HG03460 (cell line): ENCODE data around the gene MUC20.
"Not testable (repeated sequence)": the region's sequence is repeated elsewhere in the genome, so short reads cannot be mapped to it uniquely, and the experiment has no call there.

ENCODE experiments used
- ATAC-seq: cut with Tn5 transposase; IDR thresholded peaks from one replicate; pipeline ENCODE4 v1.9.1; 2021; ENCODE audit not compliant: unreplicated experiment

The MUC20 gene

GRCh38 chr3:195710126-195710905 lies 10.5 kb upstream of the MUC20 start:
- not testable (repeated sequence) for ATAC-seq

- ATAC-seq, result not testable (repeated sequence)
Measured at GRCh38 chr3:195711091-195711812, 9.5 kb upstream of the MUC20 start.

- no peak for ATAC-seq
Measured at GRCh38 chr3:195711813-195712534, 8.8 kb upstream of the MUC20 start.

DNA sequence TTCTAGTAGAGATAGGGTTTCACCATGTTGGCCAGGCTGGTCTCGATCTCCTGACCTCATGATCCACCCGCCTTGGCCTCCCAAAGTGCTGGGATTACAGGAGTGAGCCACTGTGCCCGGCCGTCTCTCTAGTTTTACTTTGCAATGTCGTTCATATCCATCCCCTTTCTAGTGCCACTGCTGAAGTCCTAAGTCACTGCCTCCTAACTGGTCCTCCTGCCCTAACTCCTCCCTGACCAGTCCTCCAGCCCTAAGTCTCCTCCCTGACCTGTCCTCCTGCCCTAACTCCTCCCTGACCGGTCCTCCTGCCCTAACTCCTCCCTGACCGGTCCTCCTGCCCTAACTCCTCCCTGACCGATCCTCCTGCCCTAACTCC lies 8.3 kb upstream of the MUC20 start:
- ATAC-seq, result not testable (repeated sequence)

GRCh38 chr3:195713150-195713549 lies 7.6 kb upstream of the MUC20 start:
- ATAC-seq, result not testable (repeated sequence)

DNA sequence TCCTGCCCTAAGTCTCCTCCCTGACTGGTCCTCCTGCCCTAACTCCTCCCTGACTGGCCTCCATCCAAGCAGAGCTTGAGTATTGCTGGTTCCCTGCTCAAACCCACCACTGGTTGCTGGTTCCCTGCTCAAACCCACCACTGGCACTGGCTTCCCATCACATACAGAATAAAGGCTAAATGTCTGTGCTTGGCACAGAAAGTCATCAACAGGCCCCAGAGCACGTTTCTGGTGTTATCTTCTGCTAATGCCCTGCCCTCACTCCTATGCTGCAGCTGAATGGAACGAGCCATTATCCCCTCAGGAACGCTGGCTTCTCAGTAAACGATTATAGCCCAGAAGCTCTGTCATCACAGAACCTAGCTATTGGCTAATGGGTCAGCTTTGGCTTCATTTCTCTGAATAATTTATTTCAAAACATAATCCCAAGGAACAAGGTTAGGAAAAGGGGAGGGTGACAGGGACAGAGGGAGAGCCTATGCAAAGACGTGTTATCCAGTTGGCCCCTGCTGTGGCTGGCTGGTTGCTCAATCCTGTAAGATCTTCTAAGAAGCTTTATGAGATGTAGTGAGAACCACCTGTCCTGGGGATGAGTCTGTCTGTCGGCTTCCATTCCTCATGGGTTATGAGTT lies 6.3 kb upstream of the MUC20 start:
- ATAC-seq, result no peak

DNA sequence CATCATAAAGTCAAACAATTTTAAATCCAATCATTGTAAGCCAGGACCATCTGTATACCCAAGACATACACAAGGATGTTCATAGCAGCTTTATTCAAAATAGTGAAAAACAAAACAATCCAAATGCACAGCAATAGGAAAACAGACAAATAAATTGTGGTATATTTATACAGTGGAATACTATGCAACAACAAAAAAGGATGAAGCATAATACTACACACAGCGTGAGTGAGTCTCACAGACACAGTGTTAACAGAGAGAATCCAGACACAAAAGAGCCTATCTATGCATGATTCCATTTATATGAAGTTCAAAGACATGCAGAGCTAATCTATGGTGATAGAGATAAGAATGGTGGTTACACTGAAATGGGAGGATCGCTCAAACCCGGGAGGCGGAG lies 5.6 kb upstream of the MUC20 start:
- no peak for ATAC-seq

- no peak for ATAC-seq
Measured at GRCh38 chr3:195715583-195716266, 5.1 kb upstream of the MUC20 start.

DNA sequence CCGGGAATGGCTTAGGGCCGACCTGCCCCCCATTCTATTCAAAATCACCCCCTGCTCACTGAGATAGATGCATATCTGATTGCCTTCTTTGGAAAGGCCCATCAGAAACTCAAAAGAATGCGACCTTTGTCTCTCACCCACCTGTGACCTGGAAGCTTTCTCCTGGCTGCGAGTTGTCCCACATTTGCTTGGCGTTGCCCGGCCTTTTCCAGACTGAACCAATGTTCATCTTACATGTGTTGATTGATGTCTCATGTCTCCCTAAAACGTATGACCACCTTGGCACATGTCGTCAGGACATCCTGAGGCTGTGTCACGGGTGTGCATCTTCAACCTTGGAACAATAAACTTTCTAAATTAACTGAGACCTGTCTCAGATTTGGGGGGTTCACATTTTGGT lies 3.4 kb upstream of the MUC20 start:
- ATAC-seq, result no peak

DNA sequence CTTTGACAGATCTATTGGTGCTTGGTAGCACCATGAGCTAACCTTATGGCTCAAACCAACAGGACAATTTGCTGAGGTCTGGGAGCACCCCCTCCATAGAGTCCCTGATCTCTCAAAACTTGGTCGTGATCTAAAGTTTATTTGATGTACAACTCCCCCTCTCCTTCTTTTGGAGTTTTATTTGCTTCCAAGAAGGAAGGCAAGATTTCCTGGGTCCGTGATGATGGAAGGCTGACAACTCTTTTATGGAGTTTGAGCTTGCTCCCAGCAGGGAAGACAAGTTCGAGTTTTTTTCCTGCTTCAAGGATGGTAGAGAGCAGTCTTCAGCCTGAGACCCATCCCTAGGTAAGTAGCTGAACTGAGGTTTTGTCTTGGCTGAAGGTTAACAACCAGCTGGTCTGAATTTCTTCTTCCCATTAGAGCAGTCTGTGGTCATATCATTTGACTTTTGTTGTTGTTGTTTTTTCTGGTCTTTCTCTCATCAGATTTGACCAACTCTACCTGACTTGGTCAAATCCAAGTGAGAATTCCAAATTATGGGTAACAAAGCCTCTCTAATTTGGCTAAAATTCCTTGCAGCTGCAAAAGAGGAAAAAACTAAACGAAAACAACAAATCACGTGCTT lies 2.8 kb upstream of the MUC20 start:
- no peak for ATAC-seq

DNA sequence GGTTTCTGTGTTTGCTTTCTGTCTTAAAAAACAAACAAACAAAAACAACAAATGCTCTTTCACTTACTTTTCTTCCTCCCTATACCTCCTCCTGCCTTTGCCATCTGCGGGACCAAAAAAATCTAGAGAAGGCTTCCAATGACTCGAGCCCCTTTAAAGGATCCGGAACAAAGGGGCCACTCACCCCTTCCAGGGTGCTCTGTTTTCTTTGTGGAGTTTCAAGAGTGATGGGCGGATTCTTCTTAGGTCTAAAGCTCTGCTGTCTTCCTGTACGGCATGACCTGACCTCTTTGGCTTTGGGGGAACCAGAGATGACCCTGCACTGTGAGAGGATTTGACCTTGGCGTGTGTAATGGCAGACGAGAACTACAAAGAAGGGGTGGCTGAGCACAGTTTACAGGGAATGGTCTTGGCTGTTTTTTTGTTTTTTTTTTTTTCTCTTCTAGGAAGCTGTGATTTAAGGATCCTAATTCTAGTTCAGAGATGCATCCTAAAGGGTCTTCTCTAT lies 2.2 kb upstream of the MUC20 start:
- ATAC-seq, result no peak

GRCh38 chr3:195719514-195720254 lies 1.1 kb upstream of the MUC20 start:
- ATAC-seq, result not testable (repeated sequence)

- ATAC-seq, result not testable (repeated sequence)
Measured at GRCh38 chr3:195722139-195722995, 1.6 kb downstream of the MUC20 start.

DNA sequence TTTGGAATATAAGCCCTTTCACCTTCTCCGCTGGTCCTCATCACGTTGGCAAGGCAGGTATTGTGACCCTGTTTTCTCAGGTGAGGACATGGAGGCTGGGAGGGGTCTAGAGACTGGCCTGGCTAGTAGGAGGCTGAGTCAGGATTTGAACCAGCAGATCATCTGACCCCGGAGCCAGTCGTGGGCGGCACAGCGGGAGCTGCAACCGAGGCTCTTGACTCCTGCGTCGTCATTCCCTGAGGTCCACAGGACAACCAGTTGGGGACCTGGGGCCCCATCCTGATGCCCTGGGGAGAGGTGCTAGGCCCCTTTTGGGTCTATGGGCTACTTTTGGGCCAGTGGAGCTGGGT lies 2.2 kb downstream of the MUC20 start:
- not testable (repeated sequence) for ATAC-seq

DNA sequence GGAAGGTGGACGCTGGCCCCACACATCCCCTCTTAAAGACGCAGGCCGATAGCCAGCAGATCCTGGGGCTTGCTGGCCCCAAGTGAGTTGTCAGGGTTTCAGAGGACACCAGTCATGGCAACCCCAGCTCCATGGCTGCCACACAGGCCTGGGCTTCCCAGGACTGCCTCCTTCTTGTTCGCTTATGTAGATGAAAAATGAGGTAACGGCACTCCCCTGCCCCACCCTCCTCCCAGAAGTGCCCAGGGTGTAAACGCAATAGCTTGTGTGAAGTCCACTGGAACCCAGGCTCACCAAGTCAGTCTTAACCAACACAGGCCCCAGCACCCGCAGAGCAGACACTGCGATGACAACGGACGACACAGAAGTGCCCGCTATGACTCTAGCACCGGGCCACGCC lies 3.6 kb downstream of the MUC20 start:
- ATAC-seq, result not testable (repeated sequence)

GRCh38 chr3:195725916-195726740 lies 5.3 kb downstream of the MUC20 start:
- not testable (repeated sequence) for ATAC-seq

DNA sequence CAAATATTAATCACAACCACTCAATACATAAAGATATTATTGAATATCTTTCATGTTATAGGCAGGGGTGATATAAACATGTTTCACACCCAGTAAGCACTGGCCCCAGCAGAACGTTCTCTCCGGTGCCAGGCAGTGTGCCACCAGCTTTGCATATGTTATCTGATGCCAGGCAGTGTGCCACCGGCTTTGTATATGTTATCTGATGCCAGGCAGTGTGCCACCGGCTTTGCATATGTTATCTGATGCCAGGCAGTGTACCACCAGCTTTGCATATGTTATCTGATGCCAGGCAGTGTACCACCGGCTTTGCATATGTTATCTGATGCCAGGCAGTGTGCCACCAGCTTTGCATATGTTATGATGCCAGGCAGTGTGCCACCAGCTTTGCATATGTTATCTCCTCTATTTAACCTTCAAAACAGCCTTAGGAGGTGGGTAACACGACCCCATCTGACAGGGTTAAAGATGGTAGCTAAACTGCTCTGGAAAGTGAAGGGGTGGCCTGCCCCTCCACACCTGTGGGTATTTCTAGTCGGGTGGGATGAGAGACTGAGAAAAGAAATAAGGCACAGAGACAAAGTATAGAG lies 6.9 kb downstream of the MUC20 start:
- ATAC-seq, result no peak
